Measurements from ENCODE around the gene IMP4. TPM values are rescaled to one million over a fixed set of nuclear protein-coding genes. Genes with fewer than 3 reads are reported as not detected.

The IMP4 gene
- total and polyA plus RNA-seq, 2 experiments from 2014 or later = 87.8 to 147 TPM

DNA sequence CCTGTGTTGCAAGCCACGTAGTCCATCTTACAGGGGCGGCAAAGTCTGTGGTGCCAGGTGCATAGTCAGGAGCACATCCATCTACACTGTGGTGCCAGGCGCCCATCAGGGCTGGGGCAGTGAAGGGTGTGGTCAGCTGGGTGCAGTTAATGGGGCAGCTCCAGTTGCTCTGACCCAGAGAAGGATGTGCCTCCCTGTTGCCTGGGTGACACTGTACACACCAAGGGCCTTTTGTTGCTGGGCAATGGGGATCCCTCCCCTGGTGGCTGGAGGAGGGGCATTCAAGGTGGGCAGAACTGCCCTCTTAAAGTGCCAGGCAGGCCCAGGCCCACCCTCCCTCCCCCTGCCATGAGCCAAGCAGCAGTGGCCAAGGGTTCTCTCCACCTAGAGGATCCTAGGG lies 28.3 kb upstream of the IMP4 start:
- Histone ChIP-seq H3K9me2 (ENCODE audit: insufficient read depth) (no peaks in the 10 kb centered on the region), H3K27me3 (ENCODE audit: insufficient read depth) (no peaks in the 10 kb centered on the region), H4K20me1 (replicated peaks; ENCODE audit: insufficient read depth) (no peaks in the 10 kb centered on the region), H2AFZ (no peak overlapping the region), H3K4me1 (ENCODE audit: insufficient read depth) (no peaks in the 10 kb centered on the region), H3K36me3 (ENCODE audit: insufficient read depth) (no peaks in the 10 kb centered on the region), H3K4me3 (no peak overlapping the region), H3K4me2 (no peak overlapping the region), H3K27ac (ENCODE audit: low read depth) (no peak overlapping the region), H3K79me2 (replicated peaks; ENCODE audit: insufficient read depth) (no peaks in the 10 kb centered on the region), H3F3A (replicated peaks; ENCODE audit: low read depth) (no peaks in the 10 kb centered on the region)
- Mint-ChIP-seq H3K4me3 (no peak overlapping the region), H3K27me3 (ENCODE audit: insufficient read depth, low read depth, poor library complexity) (peaks cover 4% of the 10 kb centered on the region), H3K27ac (no peak overlapping the region), H3K36me3 (ENCODE audit: low read depth) (no peaks in the 10 kb centered on the region), H3K9me3 (no peaks in the 10 kb centered on the region), H3K4me1 (no peaks in the 10 kb centered on the region)
- TF ChIP-seq STAT1 (IDR thresholded peaks at IDR 0.05; ENCODE audit: unreplicated experiment) = no peak
- TF ChIP-seq, protein P1, sequence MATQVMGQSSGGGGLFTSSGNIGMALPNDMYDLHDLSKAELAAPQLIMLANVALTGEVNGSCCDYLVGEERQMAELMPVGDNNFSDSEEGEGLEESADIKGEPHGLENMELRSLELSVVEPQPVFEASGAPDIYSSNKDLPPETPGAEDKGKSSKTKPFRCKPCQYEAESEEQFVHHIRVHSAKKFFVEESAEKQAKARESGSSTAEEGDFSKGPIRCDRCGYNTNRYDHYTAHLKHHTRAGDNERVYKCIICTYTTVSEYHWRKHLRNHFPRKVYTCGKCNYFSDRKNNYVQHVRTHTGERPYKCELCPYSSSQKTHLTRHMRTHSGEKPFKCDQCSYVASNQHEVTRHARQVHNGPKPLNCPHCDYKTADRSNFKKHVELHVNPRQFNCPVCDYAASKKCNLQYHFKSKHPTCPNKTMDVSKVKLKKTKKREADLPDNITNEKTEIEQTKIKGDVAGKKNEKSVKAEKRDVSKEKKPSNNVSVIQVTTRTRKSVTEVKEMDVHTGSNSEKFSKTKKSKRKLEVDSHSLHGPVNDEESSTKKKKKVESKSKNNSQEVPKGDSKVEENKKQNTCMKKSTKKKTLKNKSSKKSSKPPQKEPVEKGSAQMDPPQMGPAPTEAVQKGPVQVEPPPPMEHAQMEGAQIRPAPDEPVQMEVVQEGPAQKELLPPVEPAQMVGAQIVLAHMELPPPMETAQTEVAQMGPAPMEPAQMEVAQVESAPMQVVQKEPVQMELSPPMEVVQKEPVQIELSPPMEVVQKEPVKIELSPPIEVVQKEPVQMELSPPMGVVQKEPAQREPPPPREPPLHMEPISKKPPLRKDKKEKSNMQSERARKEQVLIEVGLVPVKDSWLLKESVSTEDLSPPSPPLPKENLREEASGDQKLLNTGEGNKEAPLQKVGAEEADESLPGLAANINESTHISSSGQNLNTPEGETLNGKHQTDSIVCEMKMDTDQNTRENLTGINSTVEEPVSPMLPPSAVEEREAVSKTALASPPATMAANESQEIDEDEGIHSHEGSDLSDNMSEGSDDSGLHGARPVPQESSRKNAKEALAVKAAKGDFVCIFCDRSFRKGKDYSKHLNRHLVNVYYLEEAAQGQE (IDR thresholded peaks at IDR 0.05; ENCODE audit: unreplicated experiment) = no peak
- ATAC-seq = no peak
- DNase-seq (ENCODE audit: low spot score) = no peak

DNA sequence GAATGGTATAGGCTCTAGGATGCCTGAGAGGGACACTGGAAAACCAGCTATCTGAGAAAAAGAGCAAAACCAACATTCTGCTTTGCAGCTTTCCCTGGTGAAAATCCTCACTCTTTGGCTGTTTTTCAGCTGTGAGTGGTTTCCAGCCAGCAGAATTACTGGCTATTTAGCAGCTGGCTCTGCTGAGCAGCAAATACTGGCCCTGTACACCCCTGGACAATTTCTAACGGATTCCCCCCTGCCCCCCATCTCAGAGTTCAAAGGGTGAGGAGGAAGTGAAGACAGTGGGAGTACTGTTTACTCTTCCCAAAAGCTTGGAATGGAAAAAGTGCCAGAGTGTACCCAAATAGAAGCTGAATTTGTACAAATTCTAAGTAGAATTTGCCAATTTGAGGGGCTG lies 26.1 kb upstream of the IMP4 start:
- no peak overlapping the region for H3K4me2 ChIP-seq
- no peak overlapping the region for H2AFZ ChIP-seq
- no peak overlapping the region for H3K4me3 Mint-ChIP-seq
- no peaks in the 10 kb centered on the region for H3K36me3 ChIP-seq (ENCODE audit: insufficient read depth)
- ATAC-seq (no peak), DNase-seq (ENCODE audit: low spot score) (no peak)
- H3K9me3 Mint-ChIP-seq = no peaks in the 10 kb centered on the region
- peaks cover 4% of the 10 kb centered on the region for H3K27me3 Mint-ChIP-seq (ENCODE audit: insufficient read depth, low read depth, poor library complexity)
- no peaks in the 10 kb centered on the region for H3K4me1 Mint-ChIP-seq
- H3K27me3 ChIP-seq (ENCODE audit: insufficient read depth) = no peaks in the 10 kb centered on the region
- no peaks in the 10 kb centered on the region for H3K36me3 Mint-ChIP-seq (ENCODE audit: low read depth)
- H3K79me2 ChIP-seq (replicated peaks; ENCODE audit: insufficient read depth) = no peaks in the 10 kb centered on the region
- H3K27ac ChIP-seq (ENCODE audit: low read depth) = no peak overlapping the region
- H4K20me1 ChIP-seq (replicated peaks; ENCODE audit: insufficient read depth) = no peaks in the 10 kb centered on the region
- no peaks in the 10 kb centered on the region for H3K4me1 ChIP-seq (ENCODE audit: insufficient read depth)
- no peaks in the 10 kb centered on the region for H3F3A ChIP-seq (replicated peaks; ENCODE audit: low read depth)
- H3K27ac Mint-ChIP-seq = no peak overlapping the region
- no peaks in the 10 kb centered on the region for H3K9me2 ChIP-seq (ENCODE audit: insufficient read depth)
- H3K4me3 ChIP-seq = no peak overlapping the region
- no peak for TF ChIP-seq NANOG (IDR thresholded peaks at IDR 0.05; ENCODE audit: borderline replicate concordance)
- no peak for TF ChIP-seq CREB1 (CRISPR knock-in tag; IDR thresholded peaks at IDR 0.05; ENCODE audit: low read depth)
- no peak for TF ChIP-seq JUNB (IDR thresholded peaks at IDR 0.05; ENCODE audit: unreplicated experiment)
- TF ChIP-seq EZH2phosphoT487 (IDR thresholded peaks at IDR 0.05; ENCODE audit: unreplicated experiment) = no peak
- TF ChIP-seq POLR2AphosphoS5 (IDR thresholded peaks at IDR 0.05; ENCODE audit: low read depth) = no peak
- TF ChIP-seq, protein P2, sequence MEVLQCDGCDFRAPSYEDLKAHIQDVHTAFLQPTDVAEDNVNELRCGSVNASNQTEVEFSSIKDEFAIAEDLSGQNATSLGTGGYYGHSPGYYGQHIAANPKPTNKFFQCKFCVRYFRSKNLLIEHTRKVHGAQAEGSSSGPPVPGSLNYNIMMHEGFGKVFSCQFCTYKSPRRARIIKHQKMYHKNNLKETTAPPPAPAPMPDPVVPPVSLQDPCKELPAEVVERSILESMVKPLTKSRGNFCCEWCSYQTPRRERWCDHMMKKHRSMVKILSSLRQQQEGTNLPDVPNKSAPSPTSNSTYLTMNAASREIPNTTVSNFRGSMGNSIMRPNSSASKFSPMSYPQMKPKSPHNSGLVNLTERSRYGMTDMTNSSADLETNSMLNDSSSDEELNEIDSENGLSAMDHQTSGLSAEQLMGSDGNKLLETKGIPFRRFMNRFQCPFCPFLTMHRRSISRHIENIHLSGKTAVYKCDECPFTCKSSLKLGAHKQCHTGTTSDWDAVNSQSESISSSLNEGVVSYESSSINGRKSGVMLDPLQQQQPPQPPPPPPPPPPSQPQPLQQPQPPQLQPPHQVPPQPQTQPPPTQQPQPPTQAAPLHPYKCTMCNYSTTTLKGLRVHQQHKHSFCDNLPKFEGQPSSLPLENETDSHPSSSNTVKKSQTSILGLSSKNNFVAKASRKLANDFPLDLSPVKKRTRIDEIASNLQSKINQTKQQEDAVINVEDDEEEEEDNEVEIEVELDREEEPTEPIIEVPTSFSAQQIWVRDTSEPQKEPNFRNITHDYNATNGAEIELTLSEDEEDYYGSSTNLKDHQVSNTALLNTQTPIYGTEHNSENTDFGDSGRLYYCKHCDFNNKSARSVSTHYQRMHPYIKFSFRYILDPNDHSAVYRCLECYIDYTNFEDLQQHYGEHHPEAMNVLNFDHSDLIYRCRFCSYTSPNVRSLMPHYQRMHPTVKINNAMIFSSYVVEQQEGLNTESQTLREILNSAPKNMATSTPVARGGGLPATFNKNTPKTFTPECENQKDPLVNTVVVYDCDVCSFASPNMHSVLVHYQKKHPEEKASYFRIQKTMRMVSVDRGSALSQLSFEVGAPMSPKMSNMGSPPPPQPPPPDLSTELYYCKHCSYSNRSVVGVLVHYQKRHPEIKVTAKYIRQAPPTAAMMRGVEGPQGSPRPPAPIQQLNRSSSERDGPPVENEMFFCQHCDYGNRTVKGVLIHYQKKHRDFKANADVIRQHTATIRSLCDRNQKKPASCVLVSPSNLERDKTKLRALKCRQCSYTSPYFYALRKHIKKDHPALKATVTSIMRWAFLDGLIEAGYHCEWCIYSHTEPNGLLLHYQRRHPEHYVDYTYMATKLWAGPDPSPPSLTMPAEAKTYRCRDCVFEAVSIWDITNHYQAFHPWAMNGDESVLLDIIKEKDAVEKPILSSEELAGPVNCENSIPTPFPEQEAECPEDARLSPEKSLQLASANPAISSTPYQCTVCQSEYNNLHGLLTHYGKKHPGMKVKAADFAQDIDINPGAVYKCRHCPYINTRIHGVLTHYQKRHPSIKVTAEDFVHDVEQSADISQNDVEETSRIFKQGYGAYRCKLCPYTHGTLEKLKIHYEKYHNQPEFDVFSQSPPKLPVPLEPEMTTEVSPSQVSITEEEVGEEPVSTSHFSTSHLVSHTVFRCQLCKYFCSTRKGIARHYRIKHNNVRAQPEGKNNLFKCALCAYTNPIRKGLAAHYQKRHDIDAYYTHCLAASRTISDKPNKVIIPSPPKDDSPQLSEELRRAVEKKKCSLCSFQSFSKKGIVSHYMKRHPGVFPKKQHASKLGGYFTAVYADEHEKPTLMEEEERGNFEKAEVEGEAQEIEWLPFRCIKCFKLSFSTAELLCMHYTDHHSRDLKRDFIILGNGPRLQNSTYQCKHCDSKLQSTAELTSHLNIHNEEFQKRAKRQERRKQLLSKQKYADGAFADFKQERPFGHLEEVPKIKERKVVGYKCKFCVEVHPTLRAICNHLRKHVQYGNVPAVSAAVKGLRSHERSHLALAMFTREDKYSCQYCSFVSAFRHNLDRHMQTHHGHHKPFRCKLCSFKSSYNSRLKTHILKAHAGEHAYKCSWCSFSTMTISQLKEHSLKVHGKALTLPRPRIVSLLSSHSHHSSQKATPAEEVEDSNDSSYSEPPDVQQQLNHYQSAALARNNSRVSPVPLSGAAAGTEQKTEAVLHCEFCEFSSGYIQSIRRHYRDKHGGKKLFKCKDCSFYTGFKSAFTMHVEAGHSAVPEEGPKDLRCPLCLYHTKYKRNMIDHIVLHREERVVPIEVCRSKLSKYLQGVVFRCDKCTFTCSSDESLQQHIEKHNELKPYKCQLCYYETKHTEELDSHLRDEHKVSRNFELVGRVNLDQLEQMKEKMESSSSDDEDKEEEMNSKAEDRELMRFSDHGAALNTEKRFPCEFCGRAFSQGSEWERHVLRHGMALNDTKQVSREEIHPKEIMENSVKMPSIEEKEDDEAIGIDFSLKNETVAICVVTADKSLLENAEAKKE (CRISPR knock-in tag; IDR thresholded peaks at IDR 0.05) = no peak
- no peak for TF ChIP-seq ZNF114 (CRISPR knock-in tag; IDR thresholded peaks at IDR 0.05)

All from GM23338 (cell line).